Loucy (cell line): Measurements from ENCODE around the gene STH.

Experiments used
- H2AFZ ChIP-seq: fragments of 200-600 bp; sonication (generic); 2 replicates; pipeline ENCODE4 v1.6.0; 2016; ENCODE audit warnings: antibody characterized with exemption, mild to moderate bottlenecking, low read length, moderate library complexity
- H3F3A ChIP-seq: fragments of 200-600 bp; 2 replicates; pipeline ENCODE4 v1.6.0; 2016; ENCODE audit warnings: antibody characterized with exemption, low read depth, mild to moderate bottlenecking
- H3K27me3 ChIP-seq: fragments of 200-600 bp; sonication (generic); 2 replicates; pipeline ENCODE4 v1.6.1; 2014; ENCODE audit warnings: low read length, mild to moderate bottlenecking; ENCODE audit not compliant: insufficient read depth, poor library complexity, severe bottlenecking
- H3K36me3 ChIP-seq: fragments of 200-600 bp; sonication (generic); 2 replicates; pipeline ENCODE4 v1.6.1; 2016; ENCODE audit warnings: low read length; ENCODE audit not compliant: insufficient read depth
- H3K4me1 ChIP-seq: fragments of 200-600 bp; sonication (generic); 2 replicates; pipeline ENCODE4 v1.5.1; 2014; ENCODE audit warnings: low read length, mild to moderate bottlenecking; ENCODE audit not compliant: insufficient read depth, poor library complexity, severe bottlenecking
- H3K4me2 ChIP-seq: fragments of 200-600 bp; sonication (generic); 2 replicates; pipeline ENCODE4 v1.6.0; 2014; ENCODE audit warnings: antibody characterized with exemption, low read length, low read depth, mild to moderate bottlenecking; ENCODE audit not compliant: poor library complexity, severe bottlenecking
- H3K4me3 ChIP-seq: fragments of 200-600 bp; sonication (generic); 2 replicates; pipeline ENCODE4 v1.5.1; 2014; ENCODE audit warnings: low read length, mild to moderate bottlenecking, mixed read lengths; ENCODE audit not compliant: poor library complexity, severe bottlenecking
- H3K79me2 ChIP-seq: fragments of 200-600 bp; sonication (generic); 2 replicates; pipeline ENCODE4 v1.6.1; 2014; ENCODE audit warnings: low read length; ENCODE audit not compliant: insufficient read depth
- H3K9ac ChIP-seq: fragments of 200-600 bp; sonication (generic); 2 replicates; pipeline ENCODE4 v1.6.0; 2014; ENCODE audit warnings: mild to moderate bottlenecking, low read depth, low read length, moderate library complexity; ENCODE audit not compliant: poor library complexity, severe bottlenecking
- H3K9me2 ChIP-seq: fragments of 200-600 bp; sonication (generic); replicated peaks from 2 replicates; pipeline ENCODE4 v1.6.1; 2016; ENCODE audit warnings: low read depth, low read length, mixed read lengths
- H3K9me3 ChIP-seq: fragments of 200-600 bp; sonication (generic); 2 replicates; pipeline ENCODE4 v1.6.1; 2014; ENCODE audit warnings: mild to moderate bottlenecking, antibody characterized with exemption, low read length, low read depth; ENCODE audit not compliant: insufficient read depth
- H4K20me1 ChIP-seq: fragments of 200-600 bp; sonication (generic); 2 replicates; pipeline ENCODE4 v1.6.0; 2014; ENCODE audit warnings: antibody characterized with exemption, low read length, mild to moderate bottlenecking; ENCODE audit not compliant: insufficient read depth, poor library complexity, severe bottlenecking
- EZH2phosphoT487 ChIP-seq: fragments of 200-600 bp; IDR thresholded peaks from 2 replicates; pipeline ENCODE4 v1.6.1; 2018; ENCODE audit warnings: antibody characterized with exemption, mild to moderate bottlenecking, moderate library complexity, borderline replicate concordance
- TF ChIP-seq, protein P1 (sequence below): fragments of 200-600 bp; sonication (generic); conservative IDR thresholded peaks from 2 replicates; pipeline ENCODE4 v1.5.1; 2014; ENCODE audit warnings: mild to moderate bottlenecking, antibody characterized with exemption, low read length

Gene STH

GRCh38 chr17:45985447-45985846, 13.6 kb upstream of the STH start:
- H3K9me3 ChIP-seq = no peaks in the 10 kb centered on the region

DNA sequence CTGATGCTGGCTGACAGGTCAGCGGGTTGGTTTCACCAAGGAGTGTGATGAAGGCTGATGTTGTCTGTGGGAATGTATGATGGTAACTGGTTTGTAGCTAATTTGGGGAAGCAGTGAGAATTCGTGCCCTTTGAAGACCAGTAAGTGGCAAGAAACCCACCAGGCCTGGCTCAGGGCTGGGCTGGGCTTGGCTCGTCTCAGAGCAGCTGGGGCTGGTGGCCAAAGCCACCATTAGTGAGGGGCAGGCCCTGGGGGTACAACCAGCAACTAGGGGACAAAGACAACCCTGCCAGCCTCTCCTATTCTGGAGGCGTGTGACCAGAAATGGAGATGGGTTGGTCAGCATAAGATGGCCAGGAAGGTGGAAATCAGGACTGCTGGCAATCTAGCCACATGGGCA, 13.0 kb upstream of the STH start:
- Histone ChIP-seq H3K27me3 (no peaks in the 10 kb centered on the region), H3K79me2 (no peaks in the 10 kb centered on the region), H3K9ac (no peak overlapping the region), H3K36me3 (no peaks in the 10 kb centered on the region), H4K20me1 (no peaks in the 10 kb centered on the region), H2AFZ (no peak overlapping the region), H3K4me2 (no peak overlapping the region), H3F3A (no peaks in the 10 kb centered on the region), H3K4me3 (no peak overlapping the region), H3K9me2 (no peaks in the 10 kb centered on the region), H3K4me1 (no peaks in the 10 kb centered on the region), H3K9me3 (no peaks in the 10 kb centered on the region)
- no peak for TF ChIP-seq EZH2phosphoT487
- TF ChIP-seq, protein P1, sequence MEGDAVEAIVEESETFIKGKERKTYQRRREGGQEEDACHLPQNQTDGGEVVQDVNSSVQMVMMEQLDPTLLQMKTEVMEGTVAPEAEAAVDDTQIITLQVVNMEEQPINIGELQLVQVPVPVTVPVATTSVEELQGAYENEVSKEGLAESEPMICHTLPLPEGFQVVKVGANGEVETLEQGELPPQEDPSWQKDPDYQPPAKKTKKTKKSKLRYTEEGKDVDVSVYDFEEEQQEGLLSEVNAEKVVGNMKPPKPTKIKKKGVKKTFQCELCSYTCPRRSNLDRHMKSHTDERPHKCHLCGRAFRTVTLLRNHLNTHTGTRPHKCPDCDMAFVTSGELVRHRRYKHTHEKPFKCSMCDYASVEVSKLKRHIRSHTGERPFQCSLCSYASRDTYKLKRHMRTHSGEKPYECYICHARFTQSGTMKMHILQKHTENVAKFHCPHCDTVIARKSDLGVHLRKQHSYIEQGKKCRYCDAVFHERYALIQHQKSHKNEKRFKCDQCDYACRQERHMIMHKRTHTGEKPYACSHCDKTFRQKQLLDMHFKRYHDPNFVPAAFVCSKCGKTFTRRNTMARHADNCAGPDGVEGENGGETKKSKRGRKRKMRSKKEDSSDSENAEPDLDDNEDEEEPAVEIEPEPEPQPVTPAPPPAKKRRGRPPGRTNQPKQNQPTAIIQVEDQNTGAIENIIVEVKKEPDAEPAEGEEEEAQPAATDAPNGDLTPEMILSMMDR = no peak

More at GRCh38 chr17:45985447-45985846, 13.6 kb upstream of the STH start:
- H2AFZ ChIP-seq = no peak overlapping the region
- no peak overlapping the region for H3K4me3 ChIP-seq
- no peaks in the 10 kb centered on the region for H3K4me1 ChIP-seq
- H3K9me2 ChIP-seq = no peaks in the 10 kb centered on the region
- no peaks in the 10 kb centered on the region for H3K27me3 ChIP-seq
- H3K9ac ChIP-seq = no peak overlapping the region
- H3K36me3 ChIP-seq = no peaks in the 10 kb centered on the region
- H3K4me2 ChIP-seq = no peak overlapping the region
- no peaks in the 10 kb centered on the region for H3K79me2 ChIP-seq
- H4K20me1 ChIP-seq = no peaks in the 10 kb centered on the region
- H3F3A ChIP-seq = no peaks in the 10 kb centered on the region
- TF ChIP-seq, protein P1 = no peak
- no peak for TF ChIP-seq EZH2phosphoT487

DNA sequence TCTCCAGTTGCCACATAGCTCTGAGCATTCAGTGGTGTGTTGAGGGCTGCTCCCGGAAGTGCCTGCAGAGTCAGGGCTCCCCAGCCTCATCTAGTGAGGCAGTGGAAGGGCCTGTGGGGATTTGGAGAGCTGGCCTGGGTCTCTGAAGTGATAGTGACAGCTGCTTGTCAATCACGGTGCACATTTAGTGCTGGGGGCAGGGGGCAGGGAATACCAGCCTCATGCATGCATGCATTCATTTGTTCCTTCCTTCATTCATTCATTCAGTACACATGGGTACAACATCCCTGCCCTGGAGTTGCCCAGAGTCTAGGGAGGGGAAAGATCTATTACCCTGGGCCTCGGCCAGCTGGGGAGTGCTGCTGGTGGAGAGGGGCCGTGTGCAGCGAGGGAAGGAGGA, 11.3 kb upstream of the STH start:
- H3K36me3 ChIP-seq = no peaks in the 10 kb centered on the region
- H3K4me1 ChIP-seq = no peaks in the 10 kb centered on the region
- no peaks in the 10 kb centered on the region for H3K27me3 ChIP-seq
- no peak overlapping the region for H2AFZ ChIP-seq
- H3K9me2 ChIP-seq = no peaks in the 10 kb centered on the region
- no peak for TF ChIP-seq EZH2phosphoT487
- TF ChIP-seq, protein P1 = no peak
- H3K4me3 ChIP-seq = no peak overlapping the region
- no peak overlapping the region for H3K9ac ChIP-seq
- H3F3A ChIP-seq = no peaks in the 10 kb centered on the region
- H3K9me3 ChIP-seq = no peaks in the 10 kb centered on the region
- no peaks in the 10 kb centered on the region for H4K20me1 ChIP-seq
- no peak overlapping the region for H3K4me2 ChIP-seq
- no peaks in the 10 kb centered on the region for H3K79me2 ChIP-seq
